CD4-positive, alpha-beta T cell (primary cell): ENCODE results near the gene PPP1CC. TPM values are rescaled to one million over a fixed set of nuclear protein-coding genes. Genes with fewer than 3 reads are reported as not detected.

ENCODE experiments used
- ATAC-seq: fragments of 200-7000 bp; cut with Tn5 transposase; one replicate; pipeline ENCODE4 v1.10.0; 2022; ENCODE audit warnings: mild to moderate bottlenecking; ENCODE audit not compliant: poor library complexity
- CTCF ChIA-PET: fragments of 350-600 bp; sonication (Branson Sonifier 250); formaldehyde crosslinking; loops from one replicate; lab custom pipeline; 2021; ENCODE audit warnings: antibody characterized with exemption, inconsistent platforms; lab: Charles Lee
- POLR2A ChIA-PET: fragments of 350-600 bp; sonication (Branson Sonifier 250); formaldehyde crosslinking; loops from one replicate; lab custom pipeline; 2021; ENCODE audit warnings: antibody characterized with exemption, inconsistent platforms; lab: Charles Lee
- DNase-seq, 14 experiments: peaks; one replicate each; pipeline ENCODE4 v3.0.0-alpha.2; 2013 to 2020; ENCODE audit warnings: mixed read lengths in 2 of 14
- H3K27ac ChIP-seq, 2 donors: one replicate each; pipeline versions ENCODE4 v1.5.1 to v1.7.0; 2013; ENCODE audit warnings: low read length in 2 of 2, low read depth in 1 of 2, mild to moderate bottlenecking in 1 of 2
- H3K27me3 ChIP-seq, 2 experiments: 1 replicate in 1 of 2; 2 replicates in 1 of 2; pipeline versions ENCODE4 v1.6.1 to v1.7.0; 2013; ENCODE audit warnings: low read length in 2 of 2, control low read depth in 1 of 2, mild to moderate bottlenecking in 1 of 2, moderate library complexity in 1 of 2; ENCODE audit not compliant: insufficient read depth in 2 of 2, control insufficient read depth in 1 of 2
- H3K36me3 ChIP-seq: one replicate; pipeline ENCODE4 v1.6.1; 2013; ENCODE audit warnings: low read length, control low read depth; ENCODE audit not compliant: insufficient read depth
- H3K4me1 ChIP-seq: one replicate; pipeline ENCODE4 v1.6.1; 2013; ENCODE audit warnings: low read length, control low read depth; ENCODE audit not compliant: insufficient read depth
- H3K4me3 ChIP-seq: one replicate; pipeline ENCODE4 v1.5.1; 2013; ENCODE audit warnings: mild to moderate bottlenecking, low read length, moderate library complexity
- H3K9me3 ChIP-seq, 2 experiments: 1 replicate in 1 of 2; 2 replicates in 1 of 2; pipeline versions ENCODE4 v1.6.1 to v1.7.0; 2013; ENCODE audit warnings: low read length in 2 of 2, mild to moderate bottlenecking in 2 of 2, control low read depth in 1 of 2, moderate library complexity in 1 of 2; ENCODE audit not compliant: control insufficient read depth in 1 of 2, insufficient read depth in 1 of 2
- H3K27ac Mint-ChIP-seq: one replicate; pipeline ENCODE4 v1.8.0; 2020; ENCODE audit warnings: mixed read lengths
- H3K27me3 Mint-ChIP-seq: one replicate; pipeline ENCODE4 v1.8.0; 2021; ENCODE audit warnings: mixed read lengths
- H3K36me3 Mint-ChIP-seq: one replicate; pipeline ENCODE4 v1.8.0; 2021; ENCODE audit warnings: low read depth, mixed read lengths
- H3K4me1 Mint-ChIP-seq: one replicate; pipeline ENCODE4 v1.8.0; 2021; ENCODE audit warnings: low read depth, mixed read lengths
- H3K4me3 Mint-ChIP-seq: one replicate; pipeline ENCODE4 v1.8.0; 2020; ENCODE audit warnings: mild to moderate bottlenecking, mixed read lengths
- H3K9me3 Mint-ChIP-seq: one replicate; pipeline ENCODE4 v1.8.0; 2020; ENCODE audit warnings: mixed read lengths
- CTCF ChIP-seq: fragments of 200-600 bp; IDR thresholded peaks from one replicate; pipeline ENCODE4 v1.8.0; 2022; ENCODE audit warnings: antibody characterized with exemption, mild to moderate bottlenecking
- intact Hi-C, 2 experiments: fragments of 100-400 bp; cut with DNase I in 1 of 2; cut with micrococcal nuclease in 1 of 2; formaldehyde crosslinking; loops; one replicate each; pipeline versions ENCODE4 v1.15.1 to v1.9.0; 2023 to 2025; cut with DNase I, micrococcal nuclease
- total RNA-seq, 174 experiments: library from RNA in 2 of 174; stranded (reverse) in 2 of 174; gene quantifications; one replicate each; pipeline ENCODE4 v1.2.3 and lab custom pipeline; 2021 to 2026

Gene PPP1CC
- total RNA-seq, 2 experiments from 2014 or later = 146 to 150 TPM

GRCh38 chr12:110731479-110731878 is 11.2 kb downstream of the PPP1CC start:
- H3K4me3 ChIP-seq = no peak overlapping the region
- no peaks in the 10 kb centered on the region for H3K27me3 ChIP-seq
- intact Hi-C loops = loop anchor here (10.0 kb wide), 2 partner anchors 93 to 153 kb away; no protein-coding TSS in a partner anchor
- no peak for DNase-seq
- H3K4me1 ChIP-seq = peaks cover 59% of the 10 kb centered on the region
- no peak for ATAC-seq
- no peaks in the 10 kb centered on the region for H3K9me3 ChIP-seq
- H3K36me3 ChIP-seq = peaks cover 71% of the 10 kb centered on the region
- Mint-ChIP-seq H3K9me3 (no peaks in the 10 kb centered on the region), H3K4me3 (no peak overlapping the region), H3K36me3 (peaks cover 93% of the 10 kb centered on the region), H3K4me1 (peaks cover 74% of the 10 kb centered on the region), H3K27ac (peak overlapping the region; percentile 63), H3K27me3 (no peaks in the 10 kb centered on the region)
- CTCF ChIA-PET = interaction anchor here (1.0 to 1.9 kb wide), 2 partner anchors 9 to 27 kb away, joined by 3 to 6 read pairs; no protein-coding TSS in a partner anchor
- TF ChIP-seq CTCF = no peak
- no peak overlapping the region for H3K27ac ChIP-seq
- POLR2A ChIA-PET = interaction anchor here (2.0 kb wide), 1 partner anchor 10 kb away, joined by 11 read pairs; no protein-coding TSS in a partner anchor

GRCh38 chr12:110728628-110729027 is 14.1 kb downstream of the PPP1CC start:
- H3K27me3 ChIP-seq = no peaks in the 10 kb centered on the region
- peaks cover 45% of the 10 kb centered on the region for H3K4me1 ChIP-seq
- intact Hi-C loops = no loop called here
- DNase-seq = no peak
- no peaks in the 10 kb centered on the region for H3K9me3 ChIP-seq
- Mint-ChIP-seq H3K4me3 (no peak overlapping the region), H3K27me3 (no peaks in the 10 kb centered on the region), H3K9me3 (no peaks in the 10 kb centered on the region), H3K36me3 (peaks cover 97% of the 10 kb centered on the region), H3K27ac (peak overlapping the region; percentile 77), H3K4me1 (peaks cover 60% of the 10 kb centered on the region)
- no peak for ATAC-seq
- CTCF ChIA-PET = no interaction called here
- H3K36me3 ChIP-seq = peaks cover 84% of the 10 kb centered on the region
- TF ChIP-seq CTCF = no peak
- H3K27ac ChIP-seq = no peak overlapping the region
- POLR2A ChIA-PET = no interaction called here
- no peak overlapping the region for H3K4me3 ChIP-seq

- Histone ChIP-seq H3K9me3 (no peaks in the 10 kb centered on the region), H3K36me3 (peaks cover 92% of the 10 kb centered on the region), H3K27ac (peak overlapping the region; percentile 16 to 57), H3K4me3 (no peak overlapping the region), H3K27me3 (no peaks in the 10 kb centered on the region), H3K4me1 (peaks cover 34% of the 10 kb centered on the region)
- H3K9me3 Mint-ChIP-seq = no peaks in the 10 kb centered on the region
- no peak for TF ChIP-seq CTCF
- intact Hi-C loops = no loop called here
- no peak overlapping the region for H3K4me3 Mint-ChIP-seq
- H3K4me1 Mint-ChIP-seq = peaks cover 42% of the 10 kb centered on the region
- peaks cover 97% of the 10 kb centered on the region for H3K36me3 Mint-ChIP-seq
- H3K27me3 Mint-ChIP-seq = no peaks in the 10 kb centered on the region
- ATAC-seq (no peak), DNase-seq (no peak)
- POLR2A ChIA-PET = interaction anchor here (1.1 kb wide), 1 partner anchor 16 kb away, joined by 3 read pairs; the partner anchor contains the start of gene PPP1CC
- CTCF ChIA-PET = no interaction called here
- H3K27ac Mint-ChIP-seq = peak overlapping the region; percentile 70
These were observed 15.9 kb downstream of the PPP1CC start for GRCh38 chr12:110726708-110727369.
